ENCODE data around the gene FBXL17. TPM values are rescaled to one million over a fixed set of nuclear protein-coding genes. Genes with fewer than 3 reads are reported as not detected.

Gene FBXL17
- total and polyA plus RNA-seq, 9 of the 15 experiments (the other 6 are each of a cell fraction or from before 2014, with no cell fraction given) = 0.32 to 5.4 (median 1.8) TPM

DNA sequence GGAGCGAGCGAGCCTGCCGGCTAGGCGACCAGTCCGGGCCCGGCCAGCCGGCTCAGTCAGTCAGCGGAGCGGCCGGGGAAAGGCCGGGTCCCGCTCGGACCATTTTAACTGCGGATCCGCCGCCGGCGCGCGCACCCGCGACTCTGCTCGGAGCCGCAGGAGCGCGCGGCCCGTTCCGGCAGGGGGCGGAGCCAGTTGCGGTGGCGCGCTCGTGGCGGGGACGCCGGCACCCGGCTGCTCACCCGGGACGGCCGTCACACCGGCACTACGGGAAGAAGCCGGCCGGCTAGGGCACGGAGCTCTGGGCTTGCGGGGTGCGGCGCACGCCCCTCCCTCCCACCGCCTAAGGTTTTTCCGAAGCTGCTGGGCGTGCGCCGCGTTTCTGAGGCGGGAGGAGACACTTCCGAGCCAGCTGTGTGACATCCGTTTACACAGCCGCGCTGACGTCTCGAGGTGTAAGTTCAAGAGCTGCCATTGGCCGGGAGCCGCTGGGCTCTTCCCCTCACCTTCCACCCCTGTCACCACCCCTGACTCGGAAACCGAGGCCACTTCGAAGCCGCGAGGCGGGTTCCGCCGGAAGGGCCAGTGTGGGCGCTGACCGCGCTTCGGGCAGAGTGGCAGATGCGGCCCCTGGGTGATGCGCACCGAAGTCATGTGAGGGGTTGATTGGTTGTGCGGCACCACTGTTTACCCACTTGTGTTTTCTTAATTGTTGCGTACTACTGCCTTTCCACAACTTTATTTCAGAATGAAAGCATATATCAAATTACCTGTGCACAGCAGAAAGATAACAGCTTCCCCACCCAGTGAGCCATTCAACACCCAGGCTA is at the start of gene FBXL17 (continued):
- TF ChIP-seq ATF4 (CRISPR knock-in tag; IDR thresholded peaks at IDR 0.05) (0 out of 2 replicates have a peak, but pooled peaks have one; percentile 6), SMAD4 (CRISPR knock-in tag; conservative IDR thresholded peaks at IDR 0.05) (peak; percentile 65), CBX1 (IDR thresholded peaks at IDR 0.05; ENCODE audit: low read depth) (peak; percentile 92), RBM25 (IDR thresholded peaks at IDR 0.05; ENCODE audit: low read depth, low read length, severe bottlenecking) (no peak), GATA2 (CRISPR knock-in tag; IDR thresholded peaks at IDR 0.05) (no peak), WHSC1 (IDR thresholded peaks at IDR 0.05; ENCODE audit: low read length) (no peak), SMC3 (conservative IDR thresholded peaks at IDR 0.05; ENCODE audit: insufficient read depth, low read depth, low read length) (no peak), ZNF644 (tag; IDR thresholded peaks at IDR 0.05; ENCODE audit: low read depth) (peak; percentile 52; the same call in 1 of the 2 replicates), RBM34 (IDR thresholded peaks at IDR 0.05; ENCODE audit: borderline replicate concordance, insufficient read depth, low read length) (0 out of 2 replicates have a peak, but pooled peaks have one; percentile 56), TAF7 (tag; IDR thresholded peaks at IDR 0.05) (0 out of 2 replicates have a peak, but pooled peaks have one; percentile 46), RAD21 (CRISPR knock-in tag; conservative IDR thresholded peaks at IDR 0.05 in 1 of 2, IDR thresholded peaks at IDR 0.05 in 1 of 2) (no peak), DDX20 (tag; IDR thresholded peaks at IDR 0.05; ENCODE audit: low read depth) (no peak), SUPT5H (IDR thresholded peaks at IDR 0.05) (peak; percentile 78)
- TF ChIP-seq, protein P1, sequence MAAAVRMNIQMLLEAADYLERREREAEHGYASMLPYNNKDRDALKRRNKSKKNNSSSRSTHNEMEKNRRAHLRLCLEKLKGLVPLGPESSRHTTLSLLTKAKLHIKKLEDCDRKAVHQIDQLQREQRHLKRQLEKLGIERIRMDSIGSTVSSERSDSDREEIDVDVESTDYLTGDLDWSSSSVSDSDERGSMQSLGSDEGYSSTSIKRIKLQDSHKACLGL (CRISPR knock-in tag; IDR thresholded peaks at IDR 0.05; ENCODE audit: borderline replicate concordance, poor library complexity, severe bottlenecking) = no peak
- TF ChIP-seq, protein P2, sequence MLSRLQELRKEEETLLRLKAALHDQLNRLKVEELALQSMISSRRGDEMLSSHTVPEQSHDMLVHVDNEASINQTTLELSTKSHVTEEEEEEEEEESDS (CRISPR knock-in tag; IDR thresholded peaks at IDR 0.05) = no peak

Measured in K562 (cell line).